Stimulated activated CD4-positive, alpha-beta T cell treated with anti-CD3 and anti-CD28 coated beads, Interleukin-12 subunit alpha, Interleukin-12 subunit beta, amount 100 ng/mL, for 4 hours (primary cell): ENCODE measurements around the gene ARL16.

Source experiments
- DNase-seq: peaks from one replicate; pipeline ENCODE4 v3.0.0-alpha.2; 2020

ARL16 gene, protein sequence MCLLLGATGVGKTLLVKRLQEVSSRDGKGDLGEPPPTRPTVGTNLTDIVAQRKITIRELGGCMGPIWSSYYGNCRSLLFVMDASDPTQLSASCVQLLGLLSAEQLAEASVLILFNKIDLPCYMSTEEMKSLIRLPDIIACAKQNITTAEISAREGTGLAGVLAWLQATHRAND

DNA sequence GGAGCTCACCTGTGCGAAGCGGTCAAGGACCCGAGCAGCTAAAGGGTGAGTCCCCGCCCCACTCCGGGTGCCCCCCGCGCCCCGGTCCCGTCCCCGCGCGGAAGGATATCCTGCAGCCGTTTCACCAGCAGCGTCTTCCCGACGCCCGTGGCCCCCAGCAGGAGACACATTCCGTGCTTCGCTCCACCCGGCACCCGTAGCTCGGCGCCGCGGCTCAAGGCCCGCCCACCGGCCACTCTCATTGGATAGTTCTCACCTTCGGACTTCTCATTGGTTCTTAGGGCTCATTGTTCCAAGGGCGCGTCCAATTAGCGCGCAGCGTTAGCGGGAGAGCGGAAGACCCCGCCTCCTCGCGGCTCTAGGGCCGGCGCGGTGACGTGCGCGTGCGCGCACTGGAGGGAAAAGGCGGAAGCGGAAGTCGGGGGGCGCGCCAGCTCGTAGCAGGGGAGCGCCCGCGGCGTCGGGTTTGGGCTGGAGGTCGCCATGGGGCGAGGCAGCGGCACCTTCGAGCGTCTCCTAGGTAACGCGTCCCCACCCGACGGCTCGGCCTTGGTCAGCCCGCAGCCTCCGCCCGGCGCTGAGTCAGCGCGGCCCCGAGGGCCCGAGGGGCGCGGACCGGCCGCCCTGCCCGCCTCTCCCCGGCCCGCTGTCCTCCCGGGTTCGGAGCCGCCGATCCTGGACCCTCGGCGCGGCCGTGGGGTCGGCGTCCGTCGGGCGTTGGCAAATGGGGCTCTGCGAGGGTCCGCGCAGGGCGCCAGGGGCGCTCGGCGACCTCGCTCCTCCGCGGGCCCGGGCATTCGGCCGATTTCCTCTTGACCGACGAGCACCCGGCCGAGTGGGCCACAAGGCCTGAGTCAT is at the start of gene ARL16, which contains the start of gene HGS:
TSS of gene ARL16 (minus strand) at position 214 of the 858 bp plus-strand sequence. CDS start at position 170, 44 bp downstream.
TSS of gene HGS (plus strand) at position 428 of the 858 bp plus-strand sequence. CDS start at position 484, 56 bp downstream.
- DNase-seq, result peak; percentile 96

DNA sequence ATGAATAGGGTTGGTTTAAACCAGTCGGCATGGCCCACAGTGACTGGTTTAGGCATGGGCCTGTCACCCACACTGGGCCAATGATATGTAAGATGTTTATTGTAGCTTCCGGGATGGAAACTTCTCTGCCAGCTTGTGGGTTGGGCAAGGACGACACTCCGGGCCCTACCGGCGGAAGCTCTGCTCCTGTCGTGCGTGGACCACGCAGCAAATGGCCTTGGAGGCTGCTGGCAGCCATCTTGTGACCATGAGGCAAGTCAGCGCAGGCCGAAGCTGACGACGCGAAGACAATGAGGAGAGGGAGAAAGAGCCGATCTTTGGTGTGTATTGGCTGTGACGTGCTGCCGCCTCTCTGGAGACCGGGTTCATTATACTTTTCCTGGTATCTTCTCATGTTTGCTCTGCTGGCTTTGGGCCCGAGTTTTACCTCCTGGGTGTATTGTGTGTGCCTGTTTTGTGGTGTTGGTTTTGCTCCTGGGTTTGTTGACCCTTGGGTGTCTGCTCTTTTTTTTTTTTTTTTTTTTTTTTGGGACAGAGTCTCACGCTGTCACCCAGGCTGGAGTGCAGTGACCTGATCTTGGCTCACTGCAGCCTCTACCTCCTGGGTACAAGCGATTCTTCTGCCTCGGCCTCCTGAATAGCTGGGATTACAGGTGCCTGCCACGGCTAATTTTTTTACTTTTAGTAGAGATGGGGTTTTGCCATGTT is 43.9 kb upstream of the ARL16 start:
- no peak for DNase-seq

DNA sequence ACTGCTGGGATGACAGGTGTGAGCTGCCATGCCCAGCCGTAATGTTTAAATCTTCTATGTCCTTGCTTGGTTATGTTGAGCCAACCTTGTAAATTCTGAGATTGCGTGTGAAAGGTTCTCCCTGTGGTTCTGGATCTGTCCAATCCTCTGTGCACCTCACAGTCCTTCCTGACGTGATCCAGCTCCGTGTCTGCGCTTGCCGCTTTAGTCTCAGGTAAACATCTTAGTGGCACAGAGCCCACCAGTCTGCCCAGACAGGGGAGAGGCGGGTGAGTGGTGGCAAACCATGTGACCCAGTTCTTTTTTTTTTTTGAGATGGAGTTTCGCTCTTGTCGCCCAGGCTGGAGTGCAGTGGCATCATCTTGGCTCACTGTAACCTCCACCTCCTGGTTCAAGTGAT is 42.4 kb upstream of the ARL16 start:
- no peak for DNase-seq

DNA sequence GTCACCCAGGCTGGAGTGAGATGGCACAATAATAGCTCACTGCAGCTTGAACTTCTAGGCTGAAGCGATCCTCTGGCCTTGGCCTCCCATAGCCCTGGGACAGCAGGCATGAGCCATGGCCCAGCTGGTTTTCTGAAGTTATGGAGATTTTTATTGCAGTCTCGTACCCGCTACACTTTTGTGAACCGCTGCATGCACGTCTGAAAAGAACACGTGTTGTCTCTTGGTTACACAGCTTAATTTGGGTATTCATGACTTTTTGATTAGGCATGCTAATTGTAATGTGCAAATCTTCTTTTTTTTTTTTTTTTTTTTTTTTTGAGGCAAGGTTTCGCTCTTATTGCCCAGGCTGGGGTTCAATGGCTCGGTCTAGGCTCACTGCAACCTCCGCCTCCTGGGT is 41.8 kb upstream of the ARL16 start:
- DNase-seq, result no peak

DNA sequence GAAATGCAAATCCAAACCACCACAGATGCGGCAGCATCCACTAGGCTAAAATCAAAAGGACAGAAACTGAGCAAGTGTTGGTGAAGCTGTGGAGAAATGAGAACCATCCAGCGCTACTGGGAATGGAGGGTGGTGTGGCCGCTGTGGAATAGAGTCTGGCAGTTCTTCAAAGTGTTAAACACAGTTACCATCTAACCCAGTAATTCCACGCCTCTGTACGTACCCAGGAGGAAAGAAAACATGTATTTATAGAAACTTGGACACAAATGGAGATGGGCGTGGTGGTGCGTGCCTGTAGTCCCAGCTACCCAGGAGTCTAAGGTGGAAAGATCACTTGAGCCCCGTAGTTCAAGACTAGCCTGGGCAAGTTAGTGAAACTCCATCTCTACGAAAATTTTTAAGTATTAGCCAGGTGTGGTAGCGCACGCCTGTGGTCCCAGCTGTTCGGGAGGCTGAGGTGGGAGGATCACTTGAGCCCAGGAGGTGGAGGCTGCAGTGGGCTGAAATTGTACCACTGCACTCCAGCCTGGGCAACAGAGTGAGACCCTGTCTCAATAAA is 40.1 kb upstream of the ARL16 start:
- no peak for DNase-seq

DNA sequence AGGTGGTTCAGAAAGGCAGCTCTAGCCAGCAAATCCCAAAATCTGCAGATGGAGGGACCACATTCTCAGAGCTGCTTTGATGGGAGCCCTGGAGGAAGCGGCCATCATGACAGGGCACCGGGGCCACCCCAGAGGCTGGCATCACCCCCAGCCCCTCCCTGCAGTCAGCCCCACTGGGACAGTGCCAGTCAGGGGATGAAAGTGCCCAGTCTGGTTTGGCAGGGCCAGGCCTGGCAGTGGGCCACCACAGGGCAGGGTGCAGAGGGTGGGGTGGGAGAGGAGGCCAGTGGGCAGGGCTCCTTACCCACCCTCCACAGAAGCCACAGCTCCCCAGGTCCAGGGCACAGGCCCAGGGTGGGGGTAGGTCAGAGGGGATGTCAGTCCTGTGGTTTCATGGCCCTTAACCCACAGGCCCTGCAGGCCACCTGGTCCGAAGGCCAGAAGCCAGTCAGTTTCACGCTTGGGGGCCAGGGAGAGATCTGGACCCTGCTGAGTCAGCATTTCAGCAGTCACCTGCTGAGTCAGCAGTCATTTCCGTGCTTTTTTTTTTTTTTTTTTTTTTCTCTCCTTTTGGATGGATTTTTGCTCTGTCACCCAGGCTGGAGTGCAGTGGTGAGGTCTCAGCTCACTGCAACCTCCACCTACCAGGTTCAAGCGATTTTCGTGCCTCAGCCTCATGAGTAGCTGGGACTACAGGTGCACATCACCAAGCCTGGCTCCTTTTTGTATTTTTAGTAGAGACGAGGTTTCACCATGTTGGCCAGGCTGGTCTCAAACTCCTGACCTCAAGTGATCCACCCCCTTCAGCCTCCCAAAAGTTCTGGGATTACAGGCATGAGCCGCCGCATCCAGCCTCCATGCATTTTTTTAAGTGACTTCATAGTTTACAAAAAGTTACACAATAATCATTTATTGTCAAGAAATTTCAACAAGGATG is 38.9 kb upstream of the ARL16 start:
- no peak for DNase-seq

DNA sequence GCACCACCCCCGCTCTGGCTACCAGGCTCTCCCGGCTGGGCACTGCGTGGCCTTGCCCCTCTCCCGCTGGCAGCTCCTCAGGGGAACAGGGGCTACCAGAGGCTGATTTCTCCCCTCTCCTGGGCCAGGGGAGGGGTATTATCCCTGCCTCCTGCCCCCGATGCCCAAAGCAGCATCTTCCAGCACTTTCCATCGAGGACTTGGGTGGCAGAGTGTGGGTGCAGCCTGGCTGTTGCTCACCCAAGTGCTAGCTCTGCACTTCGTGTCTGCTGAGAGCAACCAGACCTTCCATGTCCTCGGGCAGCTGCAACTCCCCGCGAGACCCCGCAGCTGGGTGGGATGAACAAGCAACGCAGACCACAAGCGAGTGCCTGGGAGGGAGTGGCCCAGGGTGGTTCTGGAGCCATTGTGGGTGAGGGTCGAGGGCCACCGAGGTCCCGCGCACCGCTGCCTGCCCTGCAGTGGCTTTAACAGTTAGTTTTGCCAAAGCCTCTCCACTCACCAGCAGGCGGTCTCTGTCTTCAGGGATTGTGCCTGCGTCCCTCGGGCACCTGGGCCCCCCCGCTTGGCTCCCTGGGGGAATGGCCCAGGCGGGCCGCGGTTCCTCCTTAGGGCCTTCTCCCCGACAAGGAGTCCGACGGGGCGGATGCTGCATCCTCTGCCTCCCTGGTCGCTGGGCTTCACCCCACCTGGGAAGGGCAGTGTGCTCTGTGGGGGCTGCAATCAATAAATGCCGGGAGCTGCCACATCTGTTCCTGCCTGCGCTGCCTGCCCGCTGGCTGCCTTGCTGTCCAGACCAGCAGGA is 36.9 kb upstream of the ARL16 start:
- no peak for DNase-seq

DNA sequence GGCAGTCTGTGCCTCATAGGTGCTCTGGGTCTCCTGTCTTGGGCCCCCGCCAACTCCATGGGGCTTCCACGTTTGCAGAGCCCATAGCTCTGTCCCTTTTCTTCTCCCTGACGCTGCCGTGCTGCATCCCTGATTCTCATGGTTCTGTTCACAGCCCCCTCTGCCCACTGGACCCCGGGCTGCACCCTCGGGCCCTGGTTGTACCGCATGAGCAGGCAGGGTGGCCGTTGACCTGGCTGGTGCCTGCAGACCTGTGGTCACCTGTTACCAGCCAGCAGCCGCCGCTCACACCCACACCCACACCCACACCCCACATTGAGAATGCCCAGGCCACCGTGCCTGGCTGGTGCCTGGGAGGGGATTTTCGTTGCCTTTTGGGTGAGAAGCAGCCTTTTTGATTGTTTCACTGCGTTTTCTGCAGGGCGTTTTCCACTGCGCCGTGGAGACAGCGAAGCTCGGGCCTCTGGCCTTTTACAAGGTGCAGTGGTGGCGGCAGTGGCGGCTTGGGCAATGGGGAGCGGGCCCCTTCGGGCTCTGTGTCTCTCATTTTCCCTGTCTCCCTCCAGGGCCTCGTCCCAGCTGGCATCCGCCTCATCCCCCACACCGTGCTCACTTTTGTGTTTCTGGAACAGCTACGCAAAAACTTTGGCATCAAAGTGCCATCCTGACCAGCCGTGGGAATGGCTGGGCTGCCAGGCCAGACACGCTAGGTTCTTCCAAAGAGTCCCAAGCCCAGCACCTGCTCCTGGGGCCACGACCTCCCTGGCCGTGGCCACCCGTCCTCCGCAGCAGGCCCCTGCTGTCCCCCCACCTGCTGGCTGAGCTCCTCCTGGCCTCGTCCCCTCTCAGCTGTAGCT is 36.0 kb upstream of the ARL16 start:
- no peak for DNase-seq

DNA sequence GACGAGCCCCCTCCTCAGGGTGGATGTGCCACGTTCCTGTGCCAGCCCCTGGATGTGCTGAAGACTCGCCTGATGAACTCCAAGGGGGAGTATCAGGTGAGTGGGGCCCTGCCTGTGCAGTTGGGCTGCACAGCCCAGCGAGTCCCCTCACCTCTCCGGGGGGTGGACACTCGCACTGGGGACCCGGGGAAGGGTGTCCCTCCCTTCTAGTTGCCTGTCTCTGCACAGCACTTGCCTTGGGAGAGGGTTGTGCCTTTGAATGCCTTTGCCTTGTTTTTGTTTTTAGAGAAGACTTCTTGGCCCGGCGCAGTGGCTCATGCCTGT is 34.1 kb upstream of the ARL16 start:
- no peak for DNase-seq

DNA sequence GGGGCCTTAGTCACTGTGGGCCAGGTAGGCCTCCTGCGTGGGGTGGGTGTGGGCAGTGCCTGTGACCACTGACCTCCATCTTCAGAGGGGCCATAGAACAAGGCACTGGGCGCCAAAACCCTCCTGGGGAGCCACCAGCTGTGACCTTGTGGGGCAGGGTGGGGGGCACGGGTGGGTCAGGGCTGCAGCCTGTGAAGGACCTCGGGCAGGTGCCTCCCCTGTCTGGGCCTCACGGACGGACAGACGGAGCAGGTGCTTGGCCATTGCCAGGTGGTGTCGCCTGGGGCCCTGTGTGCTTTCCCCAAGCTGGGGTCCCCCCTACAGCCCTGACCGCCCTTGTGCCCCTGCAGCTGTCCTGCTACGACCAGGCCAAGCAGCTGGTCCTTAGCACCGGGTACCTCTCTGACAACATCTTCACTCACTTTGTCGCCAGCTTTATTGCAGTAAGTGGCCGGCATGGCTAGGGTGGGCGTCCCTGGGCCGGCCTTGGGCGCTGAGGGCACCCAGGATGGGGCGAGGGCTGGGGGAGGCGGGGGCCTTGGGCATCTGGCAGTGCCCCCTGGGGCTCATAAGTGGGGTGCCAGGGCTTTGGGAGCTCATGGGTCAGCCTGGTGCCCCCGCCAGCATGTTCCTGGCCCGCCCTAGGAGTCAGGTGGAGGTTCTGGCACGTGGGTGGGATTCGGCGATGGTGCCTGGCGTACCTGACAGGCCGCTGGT is 33.6 kb upstream of the ARL16 start:
- DNase-seq, result no peak

DNA sequence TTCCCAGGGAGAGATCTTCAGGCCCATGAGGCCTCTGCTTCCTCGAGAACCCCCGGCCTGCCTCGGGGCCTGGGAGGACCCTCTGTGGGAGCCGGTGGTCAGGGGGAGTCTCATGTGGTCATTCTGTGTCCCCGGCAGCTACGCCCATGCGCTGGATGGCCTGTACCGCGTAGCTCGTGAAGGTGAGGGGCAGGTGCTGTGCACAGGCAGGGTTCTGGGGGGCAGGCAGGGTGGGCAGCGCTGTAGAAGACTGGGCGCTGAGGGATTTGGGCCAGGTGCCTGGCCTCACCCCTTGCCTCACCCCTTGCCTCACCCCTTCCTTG is 33.0 kb upstream of the ARL16 start:
- no peak for DNase-seq

DNA sequence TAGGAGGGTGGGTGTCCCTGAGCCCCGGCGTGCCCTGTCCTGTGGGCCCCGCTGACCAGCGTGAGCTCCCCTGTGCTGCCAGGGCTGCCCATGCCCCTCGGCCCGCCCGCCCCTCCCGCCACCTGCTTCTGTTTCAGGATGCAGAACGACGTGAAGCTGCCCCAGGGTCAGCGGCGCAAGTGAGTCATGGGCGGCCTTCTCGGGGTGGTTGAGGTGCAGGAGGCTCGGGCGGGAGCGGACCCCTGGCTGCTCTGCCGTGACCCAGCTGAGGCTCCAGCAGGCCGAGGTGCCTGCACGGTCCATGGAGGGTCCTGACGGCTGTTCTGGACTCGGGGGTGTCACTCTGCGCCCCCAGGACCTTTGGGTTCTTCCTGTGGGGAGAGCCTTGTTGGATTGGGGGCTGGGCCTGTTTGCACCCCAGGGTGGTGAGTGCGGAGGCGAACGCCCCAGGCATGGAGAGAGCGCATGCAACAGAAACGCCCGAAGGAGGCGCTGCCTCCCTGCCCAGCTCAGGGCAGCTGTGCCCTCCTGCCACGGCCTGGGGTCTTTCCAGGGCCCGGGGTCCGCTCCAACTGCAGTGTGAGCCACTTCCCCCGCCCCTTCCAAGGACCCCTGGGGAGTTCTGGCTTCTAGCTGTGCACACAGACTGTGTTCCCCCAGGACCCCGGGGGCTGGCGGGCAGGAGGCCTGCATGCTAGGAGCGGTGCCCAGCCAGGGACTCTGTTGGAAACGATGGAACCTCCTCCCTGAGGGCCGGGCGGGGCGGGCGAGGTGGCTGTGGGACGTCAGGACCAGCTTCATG is 32.5 kb upstream of the ARL16 start:
- no peak for DNase-seq

DNA sequence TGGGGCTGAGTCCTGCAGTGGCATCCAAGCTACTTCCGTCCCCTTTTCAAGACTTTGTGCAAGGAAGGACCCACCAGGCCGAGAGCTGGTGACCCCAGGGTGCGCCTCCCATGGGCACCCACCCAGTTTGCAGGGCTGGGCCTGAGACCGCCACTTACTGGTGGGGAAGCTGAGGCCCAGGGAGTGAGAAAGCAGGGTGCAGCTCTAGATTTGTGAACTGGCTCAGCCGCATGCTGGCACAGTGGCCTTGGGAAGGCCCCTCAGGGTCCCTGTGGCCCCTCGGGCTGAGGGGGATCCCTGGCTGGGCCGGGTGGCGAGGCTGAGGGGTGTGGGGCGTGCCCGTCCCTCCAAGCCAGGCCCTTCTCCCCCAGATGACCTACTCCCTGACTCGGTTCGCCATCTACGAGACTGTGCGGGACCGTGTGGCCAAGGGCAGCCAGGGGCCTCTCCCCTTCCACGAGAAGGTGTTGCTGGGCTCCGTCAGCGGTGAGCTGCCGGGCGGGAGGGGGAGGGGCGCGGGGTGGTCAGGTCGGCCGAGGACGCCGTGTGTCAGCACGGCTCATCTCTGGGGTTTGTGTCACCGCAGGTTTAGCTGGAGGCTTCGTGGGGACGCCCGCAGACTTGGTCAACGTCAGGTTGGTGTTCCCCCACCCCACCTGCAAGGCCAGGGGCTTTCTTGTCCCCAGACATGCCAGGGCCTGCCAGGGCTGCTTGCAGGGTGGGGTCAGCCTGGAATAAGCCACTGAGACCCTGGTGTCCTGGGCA is 31.7 kb upstream of the ARL16 start:
- DNase-seq, result no peak

DNA sequence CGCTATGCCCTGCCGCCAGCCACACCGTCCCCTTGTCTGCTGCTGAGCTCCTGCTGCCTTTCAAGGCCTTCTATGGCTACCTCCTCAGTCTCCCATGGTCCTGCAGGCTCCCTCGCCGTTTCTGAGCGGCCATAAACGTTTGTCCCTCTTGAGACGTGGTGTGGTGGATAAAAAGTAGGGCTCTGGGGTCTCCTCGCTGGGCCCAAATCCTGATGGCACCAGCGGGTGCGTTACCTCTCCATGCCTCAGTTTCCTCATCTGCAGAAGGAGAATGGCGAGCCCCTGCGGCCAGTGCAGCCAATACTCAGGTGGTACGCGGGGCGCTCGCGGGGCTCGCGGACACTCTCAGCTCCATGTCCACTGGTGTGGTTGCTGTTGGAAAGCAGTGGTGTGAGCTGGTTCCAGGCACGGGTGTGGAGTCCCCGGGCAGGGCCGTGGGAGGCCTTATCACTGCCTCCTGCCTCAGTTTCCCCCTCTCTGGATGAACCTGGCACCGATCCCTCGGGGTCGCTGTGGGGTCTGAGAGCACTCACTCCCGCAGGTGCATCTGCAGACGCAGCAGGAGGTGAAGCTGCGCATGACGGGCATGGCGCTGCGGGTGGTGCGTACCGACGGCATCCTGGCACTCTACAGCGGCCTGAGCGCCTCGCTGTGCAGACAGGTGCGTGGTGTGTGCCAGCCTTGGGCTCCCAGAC is 31.0 kb upstream of the ARL16 start:
- no peak for DNase-seq

DNA sequence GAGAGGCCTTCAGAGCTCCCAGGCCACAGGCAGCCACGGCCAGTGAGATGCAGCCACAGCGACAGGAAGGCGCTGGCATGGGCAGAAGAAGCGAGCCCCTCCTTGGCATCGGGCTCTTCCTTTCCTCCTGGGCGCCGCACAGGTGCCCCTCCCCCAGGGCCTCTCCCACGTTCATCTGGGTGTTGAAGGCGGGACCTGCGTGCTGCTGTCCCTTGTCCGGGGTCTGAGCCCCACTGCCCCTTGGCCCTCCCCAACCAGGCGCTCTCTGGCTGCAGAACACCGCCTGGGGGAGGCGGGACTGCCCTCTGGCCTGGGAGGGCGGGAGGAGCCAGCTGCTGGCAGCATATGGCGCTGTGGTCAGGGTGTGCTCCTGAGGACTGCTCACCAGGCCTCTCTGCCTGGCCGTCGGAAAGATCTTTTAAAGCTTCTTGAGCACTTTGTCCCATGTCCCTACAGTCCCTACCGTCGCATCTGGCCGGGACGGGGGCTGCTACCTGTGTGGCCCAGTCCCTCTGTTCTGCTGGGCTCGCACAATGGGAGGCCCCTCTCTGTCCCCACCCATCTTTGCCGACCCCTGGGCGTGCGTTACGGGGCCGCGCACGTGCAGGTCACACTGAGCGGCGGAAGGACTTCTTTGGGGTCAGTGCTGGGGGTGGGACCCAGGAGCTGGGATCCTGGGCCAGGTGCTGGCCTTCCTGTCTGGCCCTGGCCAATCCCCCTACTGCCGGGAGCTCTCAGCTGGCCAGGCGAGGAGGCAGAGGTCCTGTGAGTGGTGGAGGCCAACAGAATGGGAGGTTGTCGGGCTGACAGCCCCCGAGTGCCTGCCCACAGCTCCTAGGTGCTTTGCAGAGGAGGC is 30.2 kb upstream of the ARL16 start:
- no peak for DNase-seq

DNA sequence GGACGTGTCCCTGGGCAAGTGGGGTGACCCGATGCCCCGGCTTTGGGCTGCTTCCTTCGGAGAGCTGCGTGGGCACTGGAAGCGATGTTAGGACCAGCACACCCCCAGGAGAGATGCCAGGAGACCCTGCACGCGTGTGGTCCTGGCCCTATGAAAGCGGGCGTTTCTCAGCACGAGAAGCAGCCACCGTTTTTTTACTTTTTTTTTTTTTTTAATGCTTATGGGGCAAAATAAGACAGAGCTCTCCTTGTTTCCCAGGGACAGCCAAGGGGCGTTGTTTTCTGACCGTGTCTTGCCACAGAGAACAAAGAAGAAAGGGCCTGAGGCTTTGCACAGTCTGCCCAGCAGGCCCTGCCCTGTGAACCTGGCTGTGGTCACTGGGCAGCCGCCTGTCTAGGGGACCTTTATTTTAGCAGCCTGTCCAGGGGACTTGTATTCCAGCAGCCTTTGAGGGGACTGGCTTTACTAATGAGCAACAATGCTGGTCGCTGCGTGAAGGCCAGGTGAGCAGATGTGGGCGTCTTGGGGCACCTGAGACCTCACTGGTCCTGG is 29.5 kb upstream of the ARL16 start:
- DNase-seq, result no peak
